ENCODE measurements around the gene MYL9.

- TF ChIP-seq CTCF (IDR thresholded peaks at IDR 0.05), result no peak
- TF ChIP-seq POLR2A (IDR thresholded peaks at IDR 0.05), result no peak
Observed at GRCh38 chr20:36498386-36499179, 42.7 kb upstream of the MYL9 start.

Measured in Peyer's patch (tissue), 4 donors.